ENCODE results near the gene DLG1.

Gene DLG1

DNA sequence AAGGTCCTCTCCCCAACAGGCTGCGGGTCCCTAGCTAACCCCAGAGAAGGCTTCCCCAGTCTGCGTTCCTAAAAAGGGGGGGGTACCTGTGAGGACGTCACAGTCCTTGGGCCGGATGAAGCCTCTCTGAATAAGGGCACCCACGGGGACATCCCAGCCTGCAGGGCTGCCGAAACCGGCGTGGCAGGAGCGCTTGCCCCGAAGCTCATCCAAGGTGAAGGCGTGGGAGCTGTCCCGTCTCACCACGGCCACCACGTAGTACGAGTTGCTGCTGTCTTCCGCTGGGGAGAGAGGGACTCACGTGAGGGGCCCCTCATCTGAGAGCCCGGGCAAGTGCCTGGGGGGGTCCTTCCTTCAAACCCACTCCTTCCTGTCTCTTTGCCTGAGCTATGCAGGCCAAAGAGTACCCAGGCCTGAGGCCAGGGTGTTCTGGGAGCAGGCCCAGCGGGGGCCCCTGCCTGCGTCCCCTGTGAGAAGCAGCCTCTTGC, 288.8 kb downstream of the DLG1 start:
- TF ChIP-seq, protein P1, sequence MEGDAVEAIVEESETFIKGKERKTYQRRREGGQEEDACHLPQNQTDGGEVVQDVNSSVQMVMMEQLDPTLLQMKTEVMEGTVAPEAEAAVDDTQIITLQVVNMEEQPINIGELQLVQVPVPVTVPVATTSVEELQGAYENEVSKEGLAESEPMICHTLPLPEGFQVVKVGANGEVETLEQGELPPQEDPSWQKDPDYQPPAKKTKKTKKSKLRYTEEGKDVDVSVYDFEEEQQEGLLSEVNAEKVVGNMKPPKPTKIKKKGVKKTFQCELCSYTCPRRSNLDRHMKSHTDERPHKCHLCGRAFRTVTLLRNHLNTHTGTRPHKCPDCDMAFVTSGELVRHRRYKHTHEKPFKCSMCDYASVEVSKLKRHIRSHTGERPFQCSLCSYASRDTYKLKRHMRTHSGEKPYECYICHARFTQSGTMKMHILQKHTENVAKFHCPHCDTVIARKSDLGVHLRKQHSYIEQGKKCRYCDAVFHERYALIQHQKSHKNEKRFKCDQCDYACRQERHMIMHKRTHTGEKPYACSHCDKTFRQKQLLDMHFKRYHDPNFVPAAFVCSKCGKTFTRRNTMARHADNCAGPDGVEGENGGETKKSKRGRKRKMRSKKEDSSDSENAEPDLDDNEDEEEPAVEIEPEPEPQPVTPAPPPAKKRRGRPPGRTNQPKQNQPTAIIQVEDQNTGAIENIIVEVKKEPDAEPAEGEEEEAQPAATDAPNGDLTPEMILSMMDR (IDR thresholded peaks at IDR 0.05; ENCODE audit: extremely low read depth, missing control alignments): no peak
- DNase-seq (ENCODE audit: low spot score): no peak

DNA sequence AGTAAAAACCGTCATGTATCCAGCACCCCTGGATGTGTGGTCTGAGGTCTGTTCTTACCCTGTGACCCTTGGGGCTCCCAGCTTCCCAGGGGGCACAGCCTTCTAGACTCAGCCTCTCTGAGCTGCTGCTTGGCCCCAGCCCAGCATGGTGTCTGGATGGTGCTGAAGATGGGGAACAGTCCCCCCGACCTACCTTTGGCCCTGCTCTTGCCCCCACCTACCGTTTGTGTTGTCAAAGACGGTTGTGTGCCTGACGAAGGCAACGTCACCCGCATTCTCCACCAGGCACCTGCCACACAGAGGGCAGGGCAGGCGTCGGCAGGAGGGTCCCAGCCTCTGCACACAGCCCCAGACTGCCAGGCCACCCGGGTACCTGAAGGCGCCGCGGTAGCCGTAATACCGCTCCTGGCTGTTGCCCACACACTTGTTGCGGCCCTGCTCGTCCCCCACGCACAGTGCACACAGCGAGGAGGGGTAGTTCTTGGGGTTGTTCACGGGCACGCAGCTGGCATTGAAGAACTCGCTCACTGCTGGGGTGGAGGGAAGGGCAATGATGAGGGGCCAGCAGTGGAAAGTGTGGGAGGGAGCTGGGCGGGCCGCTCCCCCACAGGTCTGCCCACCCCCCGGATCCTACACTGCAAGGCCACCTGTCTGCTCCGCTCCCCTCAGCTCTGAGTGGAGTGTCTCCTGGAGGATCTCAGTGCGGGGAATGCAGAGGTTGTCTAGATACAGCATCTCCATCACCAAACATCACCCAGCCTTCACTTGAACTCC, 289.8 kb downstream of the DLG1 start:
- TF ChIP-seq, protein P1 (IDR thresholded peaks at IDR 0.05; ENCODE audit: extremely low read depth, missing control alignments): no peak
- no peak for DNase-seq (ENCODE audit: low spot score)

- TF ChIP-seq, protein P1 (IDR thresholded peaks at IDR 0.05; ENCODE audit: extremely low read depth, missing control alignments): no peak
- DNase-seq (ENCODE audit: low spot score): no peak
Observed at GRCh38 chr3:197007953-197008352, 290.5 kb downstream of the DLG1 start.

DNA sequence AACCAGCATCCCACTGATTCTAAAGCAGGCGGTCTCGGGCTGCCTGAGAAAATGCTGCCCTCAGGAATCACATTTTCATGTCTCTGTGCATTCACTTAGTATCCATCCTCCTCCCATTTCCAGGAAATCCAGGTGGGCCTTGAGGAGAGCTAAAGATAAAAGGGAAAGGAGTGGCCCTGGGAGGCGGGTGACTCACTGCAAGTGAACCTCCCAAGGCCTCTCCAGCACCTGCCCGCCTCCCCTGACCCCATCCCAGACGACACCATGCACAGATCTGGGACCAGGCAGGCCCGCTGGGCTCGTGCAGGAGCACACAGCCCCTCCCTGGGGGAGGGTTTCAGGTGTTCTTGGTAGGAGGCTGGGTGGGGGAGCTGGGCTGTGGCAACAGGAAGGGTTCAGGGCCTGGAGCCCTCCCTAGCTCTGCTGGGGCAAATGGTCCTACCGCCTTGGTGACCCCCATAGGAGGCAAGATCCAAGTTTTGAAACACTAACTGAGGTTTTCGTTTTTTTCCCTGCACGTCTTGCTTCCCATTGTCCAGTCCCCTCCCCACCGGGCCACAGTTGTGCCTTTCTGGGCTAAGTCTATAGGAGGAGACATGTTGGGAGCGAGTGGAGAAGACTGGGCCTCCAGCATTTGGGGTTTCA, 291.0 kb downstream of the DLG1 start:
- TF ChIP-seq, protein P1 (IDR thresholded peaks at IDR 0.05; ENCODE audit: extremely low read depth, missing control alignments): no peak
- DNase-seq (ENCODE audit: low spot score): no peak

- TF ChIP-seq, protein P1 (IDR thresholded peaks at IDR 0.05; ENCODE audit: extremely low read depth, missing control alignments): no peak
Observed at GRCh38 chr3:197006860-197007259, 291.6 kb downstream of the DLG1 start.

DNA sequence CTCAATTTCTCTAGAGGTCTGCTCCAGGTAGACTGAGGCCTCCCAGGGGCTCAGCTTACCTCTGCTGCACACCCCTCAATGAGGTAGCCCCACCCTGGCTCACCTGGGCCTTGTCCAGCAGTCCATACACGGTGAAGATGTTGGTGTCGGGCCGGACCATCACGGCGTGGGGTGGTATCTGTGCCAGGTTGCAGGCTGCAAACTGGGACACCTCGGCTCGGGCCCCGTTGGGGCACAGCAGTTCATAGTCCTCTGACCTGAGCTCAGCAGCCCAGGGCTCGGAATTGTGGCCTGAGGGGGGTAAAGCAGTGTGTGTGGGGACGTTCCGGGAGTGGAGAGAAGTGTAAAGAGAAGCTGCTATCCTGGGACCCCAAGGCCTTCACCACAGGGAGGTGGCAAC, 292.0 kb downstream of the DLG1 start:
- DNase-seq (ENCODE audit: low spot score): no peak
- TF ChIP-seq, protein P1 (IDR thresholded peaks at IDR 0.05; ENCODE audit: extremely low read depth, missing control alignments): no peak

More at GRCh38 chr3:197006860-197007259, 291.6 kb downstream of the DLG1 start:
- DNase-seq (ENCODE audit: low spot score): no peak

All from GM20000 (cell line).